Keratinocyte (primary cell): ENCODE measurements around the gene ATP8A1.

Source experiments
- EZH2 ChIP-seq: IDR thresholded peaks from one replicate; pipeline ENCODE4 v1.6.1; 2012; ENCODE audit warnings: inconsistent platforms, mild to moderate bottlenecking, low read length, moderate library complexity
- TF ChIP-seq, protein P1 (sequence below), 3 experiments: IDR thresholded peaks in 1 of 3; conservative IDR thresholded peaks in 1 of 3; optimal IDR thresholded peaks in 1 of 3; 2 replicates in 2 of 3; 3 replicates in 1 of 3; pipeline versions ENCODE3 to v1.5.1; 2011; ENCODE audit warnings: low read length in 3 of 3, mild to moderate bottlenecking in 3 of 3, moderate library complexity in 2 of 3, control low read depth in 1 of 3, inconsistent platforms in 1 of 3; ENCODE audit not compliant: insufficient read depth in 2 of 3; ENCODE audit errors: extremely low read depth in 1 of 3

DNA sequence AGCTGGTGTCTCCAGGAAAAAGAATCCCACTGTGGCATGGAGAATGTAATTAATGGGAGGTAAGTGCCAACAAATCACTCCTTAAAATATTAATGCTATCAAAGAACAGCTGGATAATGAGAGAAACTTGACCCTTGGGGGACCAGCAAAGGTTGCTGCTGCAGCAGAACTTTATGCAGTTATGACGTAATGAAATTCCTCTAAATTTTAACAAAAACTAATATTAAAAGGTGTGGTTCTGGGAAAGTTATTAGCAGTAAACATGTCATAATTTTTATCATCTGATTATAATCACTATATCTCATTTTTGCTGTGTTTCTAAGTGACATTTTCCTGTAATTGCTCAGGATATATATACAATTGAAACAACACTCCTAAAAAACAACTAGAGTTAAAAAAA lies 261.3 kb downstream of the ATP8A1 start:
- TF ChIP-seq, protein P1, sequence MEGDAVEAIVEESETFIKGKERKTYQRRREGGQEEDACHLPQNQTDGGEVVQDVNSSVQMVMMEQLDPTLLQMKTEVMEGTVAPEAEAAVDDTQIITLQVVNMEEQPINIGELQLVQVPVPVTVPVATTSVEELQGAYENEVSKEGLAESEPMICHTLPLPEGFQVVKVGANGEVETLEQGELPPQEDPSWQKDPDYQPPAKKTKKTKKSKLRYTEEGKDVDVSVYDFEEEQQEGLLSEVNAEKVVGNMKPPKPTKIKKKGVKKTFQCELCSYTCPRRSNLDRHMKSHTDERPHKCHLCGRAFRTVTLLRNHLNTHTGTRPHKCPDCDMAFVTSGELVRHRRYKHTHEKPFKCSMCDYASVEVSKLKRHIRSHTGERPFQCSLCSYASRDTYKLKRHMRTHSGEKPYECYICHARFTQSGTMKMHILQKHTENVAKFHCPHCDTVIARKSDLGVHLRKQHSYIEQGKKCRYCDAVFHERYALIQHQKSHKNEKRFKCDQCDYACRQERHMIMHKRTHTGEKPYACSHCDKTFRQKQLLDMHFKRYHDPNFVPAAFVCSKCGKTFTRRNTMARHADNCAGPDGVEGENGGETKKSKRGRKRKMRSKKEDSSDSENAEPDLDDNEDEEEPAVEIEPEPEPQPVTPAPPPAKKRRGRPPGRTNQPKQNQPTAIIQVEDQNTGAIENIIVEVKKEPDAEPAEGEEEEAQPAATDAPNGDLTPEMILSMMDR (optimal IDR thresholded peaks at IDR 0.05 in 1 of 3, IDR thresholded peaks at IDR 0.05 in 1 of 3, conservative IDR thresholded peaks at IDR 0.05 in 1 of 3; ENCODE audit: extremely low read depth in 1 of 3, insufficient read depth in 2 of 3, low read length in 3 of 3) = no peak
- TF ChIP-seq EZH2 = no peak
